ENCODE data around the gene RASSF10. TPM values are rescaled to one million over a fixed set of nuclear protein-coding genes. Genes with fewer than 3 reads are reported as not detected.

Gene RASSF10
- total and polyA plus RNA-seq, 2 experiments from 2014 or later: 0.53 to 9.5 TPM

DNA sequence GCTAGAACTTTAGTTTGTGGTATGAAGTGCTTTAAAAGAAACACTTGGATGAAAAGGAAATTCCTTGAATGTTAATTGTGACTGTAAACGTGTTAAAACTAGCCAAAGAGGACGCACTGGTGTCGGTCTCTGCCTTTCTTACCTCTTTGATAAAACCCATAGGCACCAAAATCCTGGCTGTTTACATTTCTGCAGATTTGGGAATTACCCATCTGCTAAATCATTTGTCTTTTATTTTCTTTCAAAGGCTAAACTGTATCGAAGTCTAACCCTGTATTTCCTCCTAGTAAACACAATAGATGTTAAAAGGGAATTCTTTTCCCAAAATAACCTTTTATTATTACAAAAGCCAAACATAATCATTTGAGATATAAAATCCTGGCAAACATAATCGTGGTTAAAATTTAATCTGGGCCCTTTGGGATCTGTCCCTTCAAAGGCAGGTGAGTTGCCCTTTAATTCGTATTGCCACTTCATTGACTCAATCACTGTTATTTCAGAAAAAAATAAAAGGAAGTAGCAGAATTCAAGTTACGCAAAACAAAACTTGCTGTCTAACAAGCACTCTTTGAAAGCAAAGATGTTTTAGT lies 2.4 kb downstream of the RASSF10 start:
- Histone ChIP-seq H3K36me3 (replicated peaks; ENCODE audit: insufficient read depth, low read depth) (no peaks in the 10 kb centered on the region), H3K4me3 (peak overlapping the region; percentile 16), H3K27ac (no peak overlapping the region), H2AFZ (no peak overlapping the region), H3K4me1 (ENCODE audit: insufficient read depth) (peaks cover 19% of the 10 kb centered on the region), H3K9me2 (replicated peaks; ENCODE audit: insufficient read depth) (no peaks in the 10 kb centered on the region), H3K9me3 (ENCODE audit: low read depth) (no peaks in the 10 kb centered on the region), H4K20me1 (ENCODE audit: insufficient read depth, poor library complexity, severe bottlenecking) (no peaks in the 10 kb centered on the region), H3K79me2 (peaks cover 10% of the 10 kb centered on the region), H3K27me3 (peaks cover 58% of the 10 kb centered on the region), H3K4me2 (peak overlapping the region; percentile 89)
- WGBS (ENCODE audit: low lambda C conversion rate, missing lambda C conversion rate): 32% methylated on average over 7 of the region's 7 CpGs
- no peak for DNase-seq (ENCODE audit: low spot score)
- TF ChIP-seq, protein P1, sequence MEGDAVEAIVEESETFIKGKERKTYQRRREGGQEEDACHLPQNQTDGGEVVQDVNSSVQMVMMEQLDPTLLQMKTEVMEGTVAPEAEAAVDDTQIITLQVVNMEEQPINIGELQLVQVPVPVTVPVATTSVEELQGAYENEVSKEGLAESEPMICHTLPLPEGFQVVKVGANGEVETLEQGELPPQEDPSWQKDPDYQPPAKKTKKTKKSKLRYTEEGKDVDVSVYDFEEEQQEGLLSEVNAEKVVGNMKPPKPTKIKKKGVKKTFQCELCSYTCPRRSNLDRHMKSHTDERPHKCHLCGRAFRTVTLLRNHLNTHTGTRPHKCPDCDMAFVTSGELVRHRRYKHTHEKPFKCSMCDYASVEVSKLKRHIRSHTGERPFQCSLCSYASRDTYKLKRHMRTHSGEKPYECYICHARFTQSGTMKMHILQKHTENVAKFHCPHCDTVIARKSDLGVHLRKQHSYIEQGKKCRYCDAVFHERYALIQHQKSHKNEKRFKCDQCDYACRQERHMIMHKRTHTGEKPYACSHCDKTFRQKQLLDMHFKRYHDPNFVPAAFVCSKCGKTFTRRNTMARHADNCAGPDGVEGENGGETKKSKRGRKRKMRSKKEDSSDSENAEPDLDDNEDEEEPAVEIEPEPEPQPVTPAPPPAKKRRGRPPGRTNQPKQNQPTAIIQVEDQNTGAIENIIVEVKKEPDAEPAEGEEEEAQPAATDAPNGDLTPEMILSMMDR (IDR thresholded peaks at IDR 0.05; ENCODE audit: poor library complexity): no peak
- TF ChIP-seq EZH2phosphoT487 (IDR thresholded peaks at IDR 0.05; ENCODE audit: low read depth, severe bottlenecking, unreplicated experiment) (no peak), EZH2 (IDR thresholded peaks at IDR 0.05; ENCODE audit: borderline replicate concordance) (no peak)

DNA sequence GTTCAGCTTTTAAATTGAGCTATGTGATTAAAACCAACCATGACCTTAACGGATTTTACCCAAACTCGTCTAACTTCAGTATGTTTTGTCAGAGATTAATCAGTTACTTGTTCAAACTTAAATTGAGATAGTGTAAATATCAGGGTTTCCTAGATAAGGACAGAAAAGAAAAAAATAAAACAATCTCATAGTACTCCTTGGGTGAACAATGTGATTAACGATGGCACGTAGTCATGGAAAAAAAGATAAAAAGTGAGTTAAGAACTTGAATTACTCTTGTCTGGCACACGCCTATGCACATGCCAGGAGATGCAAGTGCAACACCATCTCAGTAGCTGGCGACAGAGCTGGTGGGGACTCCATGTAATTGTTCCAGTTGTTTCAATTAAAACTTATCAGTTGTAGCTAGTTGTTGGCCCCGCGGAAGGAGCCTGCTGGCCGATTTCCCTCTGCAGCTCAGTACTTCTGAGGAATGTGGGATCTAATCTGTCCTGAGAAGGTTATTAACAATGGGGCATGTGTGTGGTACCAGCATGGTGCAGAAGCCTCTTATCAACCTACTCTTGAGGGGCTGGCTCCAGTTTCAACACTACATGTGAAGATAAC lies 3.0 kb downstream of the RASSF10 start:
- TF ChIP-seq, protein P1 (IDR thresholded peaks at IDR 0.05; ENCODE audit: poor library complexity): no peak
- no peak for TF ChIP-seq EZH2 (IDR thresholded peaks at IDR 0.05; ENCODE audit: borderline replicate concordance)
- Histone ChIP-seq H3K4me2 (peak overlapping the region; percentile 89), H3K36me3 (replicated peaks; ENCODE audit: insufficient read depth, low read depth) (no peaks in the 10 kb centered on the region), H3K9me3 (ENCODE audit: low read depth) (no peaks in the 10 kb centered on the region), H3K79me2 (peaks cover 10% of the 10 kb centered on the region), H2AFZ (no peak overlapping the region), H3K27me3 (peaks cover 53% of the 10 kb centered on the region), H3K4me1 (ENCODE audit: insufficient read depth) (peaks cover 14% of the 10 kb centered on the region), H3K27ac (peak overlapping the region; percentile 17), H3K4me3 (no peak overlapping the region), H3K9me2 (replicated peaks; ENCODE audit: insufficient read depth) (no peaks in the 10 kb centered on the region), H4K20me1 (ENCODE audit: insufficient read depth, poor library complexity, severe bottlenecking) (no peaks in the 10 kb centered on the region)
- 22% methylated on average over 9 of the region's 9 CpGs for WGBS (ENCODE audit: low lambda C conversion rate, missing lambda C conversion rate)
- peak; percentile 21 for DNase-seq (ENCODE audit: low spot score)

DNA sequence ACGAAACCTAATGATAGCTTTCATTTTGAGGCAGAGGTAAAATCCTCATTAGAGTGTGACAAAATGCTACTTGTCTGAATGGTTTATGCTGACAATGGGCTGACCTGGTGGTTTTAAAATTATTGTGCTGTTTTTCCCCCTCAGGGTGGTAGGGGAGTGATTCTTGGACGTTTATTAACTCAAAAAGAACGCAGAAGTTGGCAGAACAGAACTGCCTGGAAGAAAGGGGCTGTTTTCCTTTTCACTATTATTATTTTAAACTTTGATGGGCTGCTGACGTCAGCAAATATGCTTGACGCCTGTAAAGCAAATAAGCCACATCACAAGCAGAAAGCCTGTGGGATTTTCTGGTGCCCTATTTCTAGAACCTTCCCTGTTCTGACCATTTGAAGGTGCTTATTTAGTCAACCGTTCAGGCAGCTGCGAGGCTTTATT lies 4.0 kb downstream of the RASSF10 start:
- H3K79me2 ChIP-seq: peaks cover 10% of the 10 kb centered on the region
- no peaks in the 10 kb centered on the region for H3K9me2 ChIP-seq (replicated peaks; ENCODE audit: insufficient read depth)
- H3K4me2 ChIP-seq: peak overlapping the region; percentile 89
- TF ChIP-seq, protein P1 (IDR thresholded peaks at IDR 0.05; ENCODE audit: poor library complexity): no peak
- TF ChIP-seq EZH2 (IDR thresholded peaks at IDR 0.05; ENCODE audit: borderline replicate concordance): no peak
- no peak for TF ChIP-seq EZH2phosphoT487 (IDR thresholded peaks at IDR 0.05; ENCODE audit: low read depth, severe bottlenecking, unreplicated experiment)
- no peak overlapping the region for H2AFZ ChIP-seq
- no peak for DNase-seq (ENCODE audit: low spot score)
- no peaks in the 10 kb centered on the region for H4K20me1 ChIP-seq (ENCODE audit: insufficient read depth, poor library complexity, severe bottlenecking)
- peak overlapping the region; percentile 17 for H3K27ac ChIP-seq
- peaks cover 14% of the 10 kb centered on the region for H3K4me1 ChIP-seq (ENCODE audit: insufficient read depth)
- no peaks in the 10 kb centered on the region for H3K9me3 ChIP-seq (ENCODE audit: low read depth)
- no peak overlapping the region for H3K4me3 ChIP-seq
- 52% methylated on average over 7 of the region's 7 CpGs for WGBS (ENCODE audit: low lambda C conversion rate, missing lambda C conversion rate)
- no peaks in the 10 kb centered on the region for H3K36me3 ChIP-seq (replicated peaks; ENCODE audit: insufficient read depth, low read depth)
- H3K27me3 ChIP-seq: peaks cover 49% of the 10 kb centered on the region
